ENCODE measurements around the gene EVX2. TPM values are rescaled to one million over a fixed set of nuclear protein-coding genes. Genes with fewer than 3 reads are reported as not detected.

EVX2 gene
- total RNA-seq, 1 donor from 2014 or later = not detected

GRCh38 chr2:176130147-176130956, 46.6 kb upstream of the EVX2 start:
- H3K4me3 ChIP-seq = peak overlapping the region; percentile 62
- TF ChIP-seq CTCF (IDR thresholded peaks at IDR 0.05; ENCODE audit: borderline replicate concordance) = no peak
- no peak for DNase-seq
- no peaks in the 10 kb centered on the region for H3K9me3 ChIP-seq (replicated peaks)
- peak overlapping the region; percentile 77 for H3K27ac ChIP-seq (replicated peaks)
- peaks cover 25% of the 10 kb centered on the region for H3K4me1 ChIP-seq
- intact Hi-C loops (cut with micrococcal nuclease) = loop anchor here (10.0 kb wide), 1 partner anchor 684 kb away; no protein-coding TSS in a partner anchor
- peaks cover 99% of the 10 kb centered on the region for H3K27me3 ChIP-seq (ENCODE audit: low read depth)
- no peaks in the 10 kb centered on the region for H3K36me3 ChIP-seq

DNA sequence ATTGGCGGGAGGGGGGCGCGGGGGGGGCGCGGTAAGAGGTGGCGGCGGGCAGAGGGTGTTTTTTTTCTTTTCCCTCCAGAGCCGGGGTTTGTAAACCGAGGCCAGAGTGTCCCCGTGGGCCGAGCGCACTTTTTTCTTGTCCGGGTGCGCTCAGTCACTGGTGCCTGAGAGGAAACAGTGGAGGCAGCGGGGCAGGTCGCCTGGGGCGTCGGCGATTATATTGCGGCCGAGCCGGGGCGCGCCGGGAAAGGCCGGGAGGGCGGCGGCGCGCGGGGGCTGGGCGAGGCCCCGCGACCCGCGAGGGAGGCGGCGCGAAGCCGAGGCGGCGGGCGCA, 46.0 kb upstream of the EVX2 start:
- TF ChIP-seq CTCF (IDR thresholded peaks at IDR 0.05; ENCODE audit: borderline replicate concordance) = no peak
- Histone ChIP-seq H3K27ac (replicated peaks) (peak overlapping the region; percentile 77), H3K36me3 (no peaks in the 10 kb centered on the region), H3K27me3 (ENCODE audit: low read depth) (peaks cover 99% of the 10 kb centered on the region), H3K9me3 (replicated peaks) (no peaks in the 10 kb centered on the region), H3K4me3 (peak overlapping the region; percentile 62), H3K4me1 (peaks cover 25% of the 10 kb centered on the region)
- intact Hi-C loops (cut with micrococcal nuclease) = loop anchor here (10.0 kb wide), 1 partner anchor 685 kb away; no protein-coding TSS in a partner anchor
- no peak for DNase-seq

- H3K27me3 ChIP-seq (ENCODE audit: low read depth) = peaks cover 99% of the 10 kb centered on the region
- intact Hi-C loops (cut with micrococcal nuclease) = no loop called here
- no peaks in the 10 kb centered on the region for H3K36me3 ChIP-seq
- H3K4me1 ChIP-seq = peaks cover 25% of the 10 kb centered on the region
- H3K9me3 ChIP-seq (replicated peaks) = no peaks in the 10 kb centered on the region
- peak within 1 kb of the TSS; percentile 62 for H3K4me3 ChIP-seq
- no peak for TF ChIP-seq CTCF (IDR thresholded peaks at IDR 0.05; ENCODE audit: borderline replicate concordance)
- peak within 1 kb of the TSS; percentile 77 for H3K27ac ChIP-seq (replicated peaks)
- no peak for DNase-seq
Observed at GRCh38 chr2:176128982-176129796, 45.4 kb upstream of the EVX2 start, which contains the start of gene HOXD8. Gene HOXD8 (plus strand): TSS chr2:176129705. CDS start chr2:176130367, 662 bp downstream.

DNA sequence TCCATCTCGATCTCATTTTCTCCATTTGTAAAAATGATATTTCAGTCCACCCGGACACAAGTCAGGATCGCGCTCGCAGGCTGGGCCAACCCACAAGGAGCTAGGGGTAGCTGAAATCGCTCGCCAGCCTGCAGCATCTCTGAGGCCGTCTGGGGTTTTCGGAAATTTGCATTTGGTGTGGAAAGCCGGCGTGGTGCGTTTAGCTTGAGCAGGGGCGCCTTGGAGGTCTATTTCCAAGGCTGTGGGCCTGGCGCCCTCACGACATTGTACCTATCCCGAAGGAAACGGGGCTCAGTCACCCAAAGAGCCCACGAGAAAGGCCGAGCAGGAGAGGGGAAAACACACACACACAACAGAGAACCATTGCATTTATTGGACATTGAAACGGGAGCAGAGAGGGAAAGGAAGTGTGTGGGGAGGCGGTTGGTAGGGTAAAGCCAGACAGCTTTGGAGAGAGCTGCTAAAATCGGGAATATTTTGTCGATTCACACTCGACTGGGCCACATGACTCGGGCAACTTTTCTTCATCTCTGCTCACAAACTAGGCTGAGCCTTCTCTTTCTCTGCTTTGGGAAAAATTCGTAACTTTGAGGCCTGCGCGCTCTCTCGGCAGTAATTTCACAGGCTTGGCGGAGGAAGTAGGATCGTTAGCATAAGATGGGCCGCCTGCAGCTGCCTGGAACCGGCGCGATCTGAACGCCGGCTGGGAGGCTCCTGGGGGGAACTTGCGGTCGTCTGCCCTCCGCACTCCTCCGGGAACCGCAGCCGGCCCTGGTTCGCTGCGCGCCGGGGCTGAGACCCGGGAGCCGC, 44.6 kb upstream of the EVX2 start:
- no peak for TF ChIP-seq CTCF (IDR thresholded peaks at IDR 0.05; ENCODE audit: borderline replicate concordance)
- no peaks in the 10 kb centered on the region for H3K36me3 ChIP-seq
- no peak for DNase-seq
- peak overlapping the region; percentile 62 for H3K4me3 ChIP-seq
- peaks cover 32% of the 10 kb centered on the region for H3K4me1 ChIP-seq
- H3K27ac ChIP-seq (replicated peaks) = peak overlapping the region; percentile 77
- H3K9me3 ChIP-seq (replicated peaks) = no peaks in the 10 kb centered on the region
- intact Hi-C loops (cut with micrococcal nuclease) = no loop called here
- H3K27me3 ChIP-seq (ENCODE audit: low read depth) = peaks cover 99% of the 10 kb centered on the region

DNA sequence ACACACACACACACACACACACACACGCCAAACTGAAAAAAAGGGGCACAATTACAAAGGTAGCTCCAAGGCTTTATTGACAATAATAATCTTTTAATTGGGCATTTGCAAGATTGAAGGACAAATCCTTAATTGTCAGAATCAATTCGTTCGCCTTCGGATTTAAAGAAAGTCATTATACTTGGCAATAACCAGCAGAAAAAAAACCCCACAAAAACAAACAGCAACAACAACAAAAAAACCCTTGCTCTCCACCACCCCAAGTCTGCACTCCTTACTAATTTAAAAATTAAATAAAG, 44.0 kb upstream of the EVX2 start:
- no peak overlapping the region for H3K4me3 ChIP-seq
- no peak for DNase-seq
- no peaks in the 10 kb centered on the region for H3K36me3 ChIP-seq
- intact Hi-C loops (cut with micrococcal nuclease) = no loop called here
- TF ChIP-seq CTCF (IDR thresholded peaks at IDR 0.05; ENCODE audit: borderline replicate concordance) = no peak
- peaks cover 99% of the 10 kb centered on the region for H3K27me3 ChIP-seq (ENCODE audit: low read depth)
- H3K27ac ChIP-seq (replicated peaks) = no peak overlapping the region
- peaks cover 38% of the 10 kb centered on the region for H3K4me1 ChIP-seq
- no peaks in the 10 kb centered on the region for H3K9me3 ChIP-seq (replicated peaks)

All from left ventricle myocardium inferior (tissue), 1 donor.